Hepatocyte (in vitro differentiated cells): ENCODE data around the gene LARP4B. TPM values are rescaled to one million over a fixed set of nuclear protein-coding genes. Genes with fewer than 3 reads are reported as not detected.

Experiments
- DNase-seq: peaks from one replicate; pipeline ENCODE4 v3.0.0-alpha.2; 2016; ENCODE audit warnings: low spot score
- H2AFZ ChIP-seq: fragments of 200-600 bp; sonication (generic); 2 replicates; pipeline ENCODE4 v1.6.0; 2016; ENCODE audit warnings: antibody characterized with exemption, mild to moderate bottlenecking
- H3K27ac ChIP-seq: fragments of 200-600 bp; sonication (generic); 2 replicates; pipeline ENCODE4 v1.5.1; 2016; ENCODE audit warnings: mild to moderate bottlenecking
- H3K27me3 ChIP-seq: fragments of 200-600 bp; sonication (generic); 2 replicates; pipeline ENCODE4 v1.6.1; 2016
- H3K36me3 ChIP-seq: fragments of 200-600 bp; sonication (generic); replicated peaks from 2 replicates; pipeline ENCODE4 v1.5.1; 2016; ENCODE audit warnings: low read depth; ENCODE audit not compliant: insufficient read depth
- H3K4me1 ChIP-seq: fragments of 200-600 bp; sonication (generic); 2 replicates; pipeline ENCODE4 v1.5.1; 2016; ENCODE audit warnings: mild to moderate bottlenecking, moderate library complexity; ENCODE audit not compliant: insufficient read depth
- H3K4me2 ChIP-seq: fragments of 200-600 bp; sonication (generic); 2 replicates; pipeline ENCODE4 v1.6.0; 2016
- H3K4me3 ChIP-seq: fragments of 200-600 bp; sonication (generic); 2 replicates; pipeline ENCODE4 v1.5.1; 2016; ENCODE audit warnings: mild to moderate bottlenecking
- H3K79me2 ChIP-seq: fragments of 200-600 bp; sonication (generic); 2 replicates; pipeline ENCODE4 v1.6.0; 2017; ENCODE audit warnings: mild to moderate bottlenecking
- H3K9me2 ChIP-seq: fragments of 200-600 bp; sonication (generic); replicated peaks from 2 replicates; pipeline ENCODE4 v1.6.0; 2017; ENCODE audit warnings: mild to moderate bottlenecking; ENCODE audit not compliant: insufficient read depth
- H3K9me3 ChIP-seq: fragments of 200-600 bp; sonication (generic); 2 replicates; pipeline ENCODE4 v1.5.1; 2016; ENCODE audit warnings: low read depth, mild to moderate bottlenecking
- H4K20me1 ChIP-seq: fragments of 200-600 bp; sonication (generic); 2 replicates; pipeline ENCODE4 v1.6.0; 2016; ENCODE audit warnings: mild to moderate bottlenecking; ENCODE audit not compliant: insufficient read depth, poor library complexity, severe bottlenecking
- EZH2 ChIP-seq: fragments of 200-600 bp; sonication (generic); IDR thresholded peaks from 2 replicates; pipeline ENCODE4 v1.6.1; 2016; ENCODE audit warnings: antibody characterized with exemption, mild to moderate bottlenecking, borderline replicate concordance
- EZH2phosphoT487 ChIP-seq: fragments of 200-600 bp; sonication (generic); IDR thresholded peaks from one replicate; pipeline ENCODE4 v1.6.1; 2018; ENCODE audit warnings: antibody characterized with exemption, mild to moderate bottlenecking, low read depth, moderate library complexity; ENCODE audit not compliant: unreplicated experiment, severe bottlenecking
- WGBS: methylation state at CpG from one replicate; pipeline ENCODE4 v1.1.6; 2016; ENCODE audit warnings: low lambda C conversion rate; ENCODE audit errors: missing lambda C conversion rate; 5-methylcytosine and 5-hydroxymethylcytosine counted together
- polyA plus RNA-seq: library from polyadenylated mRNA; unstranded; fragments of >200 nt; fragmentation: Nextera tagmentation; extraction: Ambion mirVana; gene quantifications from 2 replicates; pipeline ENCODE4 v1.2.1, GENCODE V29; 2016
- total RNA-seq: library from RNA; depleted of rRNA; stranded (reverse); fragments of >200 nt; gene quantifications from 2 replicates; pipeline ENCODE4 v1.2.3, GENCODE V29; 2014
- TF ChIP-seq, protein P1 (sequence below): fragments of 200-600 bp; sonication (generic); IDR thresholded peaks from 2 replicates; pipeline ENCODE4 v1.5.1; 2016; ENCODE audit warnings: antibody characterized with exemption, mild to moderate bottlenecking; ENCODE audit not compliant: poor library complexity

LARP4B gene
- total and polyA plus RNA-seq, 2 experiments from 2014 or later, result 28.4 to 43.4 TPM

DNA sequence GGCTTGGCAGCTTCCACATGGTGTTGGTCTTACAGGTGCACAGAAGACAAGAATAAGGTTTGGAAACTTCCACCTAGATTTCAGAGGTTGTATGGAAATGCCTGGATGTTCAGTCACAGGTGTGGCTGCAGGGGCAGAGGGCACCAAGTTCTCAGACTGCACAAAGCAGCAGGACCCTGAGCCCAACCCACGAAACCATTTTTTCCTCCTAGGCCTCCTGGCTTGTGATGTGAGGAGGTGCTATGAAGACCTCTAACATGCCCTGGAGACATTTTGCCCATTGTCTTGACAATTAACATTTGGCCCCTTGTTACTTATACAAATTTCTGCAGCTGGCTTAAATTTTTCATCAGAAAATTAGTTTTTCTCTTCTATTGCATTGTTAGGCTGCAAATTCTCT lies 134.3 kb downstream of the LARP4B start:
- DNase-seq, result no peak
- no peak overlapping the region for H3K4me3 ChIP-seq
- H3K4me2 ChIP-seq, result no peak overlapping the region
- no peak overlapping the region for H3K27ac ChIP-seq
- H3K79me2 ChIP-seq, result peaks cover 6% of the 10 kb centered on the region
- WGBS, result 100% methylated on average over 1 of the region's 1 CpG
- no peak overlapping the region for H2AFZ ChIP-seq
- H4K20me1 ChIP-seq, result no peaks in the 10 kb centered on the region
- H3K4me1 ChIP-seq, result no peaks in the 10 kb centered on the region
- H3K9me3 ChIP-seq, result no peaks in the 10 kb centered on the region
- TF ChIP-seq, protein P1, sequence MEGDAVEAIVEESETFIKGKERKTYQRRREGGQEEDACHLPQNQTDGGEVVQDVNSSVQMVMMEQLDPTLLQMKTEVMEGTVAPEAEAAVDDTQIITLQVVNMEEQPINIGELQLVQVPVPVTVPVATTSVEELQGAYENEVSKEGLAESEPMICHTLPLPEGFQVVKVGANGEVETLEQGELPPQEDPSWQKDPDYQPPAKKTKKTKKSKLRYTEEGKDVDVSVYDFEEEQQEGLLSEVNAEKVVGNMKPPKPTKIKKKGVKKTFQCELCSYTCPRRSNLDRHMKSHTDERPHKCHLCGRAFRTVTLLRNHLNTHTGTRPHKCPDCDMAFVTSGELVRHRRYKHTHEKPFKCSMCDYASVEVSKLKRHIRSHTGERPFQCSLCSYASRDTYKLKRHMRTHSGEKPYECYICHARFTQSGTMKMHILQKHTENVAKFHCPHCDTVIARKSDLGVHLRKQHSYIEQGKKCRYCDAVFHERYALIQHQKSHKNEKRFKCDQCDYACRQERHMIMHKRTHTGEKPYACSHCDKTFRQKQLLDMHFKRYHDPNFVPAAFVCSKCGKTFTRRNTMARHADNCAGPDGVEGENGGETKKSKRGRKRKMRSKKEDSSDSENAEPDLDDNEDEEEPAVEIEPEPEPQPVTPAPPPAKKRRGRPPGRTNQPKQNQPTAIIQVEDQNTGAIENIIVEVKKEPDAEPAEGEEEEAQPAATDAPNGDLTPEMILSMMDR, result no peak
- TF ChIP-seq EZH2phosphoT487, result no peak
- no peak for TF ChIP-seq EZH2
- H3K27me3 ChIP-seq, result no peaks in the 10 kb centered on the region
- H3K9me2 ChIP-seq, result no peaks in the 10 kb centered on the region
- no peaks in the 10 kb centered on the region for H3K36me3 ChIP-seq

DNA sequence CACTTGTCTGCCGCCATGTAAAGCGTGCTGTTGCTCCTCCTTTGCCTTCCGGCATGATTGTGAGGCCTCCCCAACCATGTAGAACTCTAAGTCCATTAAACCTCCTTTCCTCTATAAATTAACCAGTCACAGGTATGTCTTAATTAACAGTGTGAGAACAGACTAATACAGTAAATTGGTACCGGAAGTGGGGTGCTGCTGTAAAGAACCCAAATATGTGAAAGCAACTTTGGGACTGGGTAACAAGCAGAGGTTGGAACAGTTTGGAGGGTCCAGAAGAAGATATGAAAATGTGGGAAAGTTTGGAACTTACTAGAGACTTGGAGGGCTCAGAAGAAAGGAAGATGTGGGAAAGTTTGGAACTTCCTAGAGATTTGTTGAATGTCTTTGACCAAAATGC lies 135.3 kb downstream of the LARP4B start:
- Histone ChIP-seq H4K20me1 (no peaks in the 10 kb centered on the region), H3K4me1 (no peaks in the 10 kb centered on the region)

DNA sequence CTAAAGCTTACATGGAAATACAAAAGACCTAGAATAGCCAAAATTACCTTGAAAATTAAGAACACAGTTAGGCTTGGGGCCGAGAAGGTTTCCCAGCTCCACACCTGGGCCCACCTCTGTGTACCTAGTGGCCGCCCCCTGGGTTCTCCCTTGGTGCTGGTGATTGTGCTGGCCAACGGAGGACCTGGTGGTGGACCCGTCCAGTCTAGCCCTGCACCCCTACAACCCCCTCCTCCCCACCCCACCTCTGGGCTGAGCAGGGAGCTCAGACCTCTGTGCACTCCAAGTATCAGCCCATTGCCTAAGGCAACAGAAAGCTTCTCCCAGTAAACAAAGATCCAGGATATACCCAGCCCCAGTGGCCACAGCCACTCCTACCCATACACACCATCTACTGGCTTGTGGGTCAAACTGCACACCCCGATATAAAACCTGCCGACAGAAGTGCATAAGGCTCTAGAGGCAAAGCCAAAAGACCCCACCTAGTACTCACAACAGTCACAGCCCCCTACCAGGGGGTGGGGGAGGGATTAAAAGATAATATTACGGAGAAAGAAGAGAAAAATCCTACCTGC lies 137.0 kb downstream of the LARP4B start:
- H3K27ac ChIP-seq, result no peak overlapping the region
- no peak for TF ChIP-seq EZH2phosphoT487
- TF ChIP-seq, protein P1, result peak; percentile 9
- H3K79me2 ChIP-seq, result no peaks in the 10 kb centered on the region
- H4K20me1 ChIP-seq, result no peaks in the 10 kb centered on the region
- DNase-seq, result no peak
- no peak overlapping the region for H3K4me2 ChIP-seq
- H3K9me2 ChIP-seq, result no peaks in the 10 kb centered on the region
- 91% methylated on average over 7 of the region's 7 CpGs for whole genome bisulfite sequencing
- no peaks in the 10 kb centered on the region for H3K27me3 ChIP-seq
- no peak overlapping the region for H2AFZ ChIP-seq
- no peak overlapping the region for H3K4me3 ChIP-seq
- H3K4me1 ChIP-seq, result no peaks in the 10 kb centered on the region
- no peaks in the 10 kb centered on the region for H3K9me3 ChIP-seq
- no peaks in the 10 kb centered on the region for H3K36me3 ChIP-seq

More for the DNA sequence above, 135.3 kb downstream of the LARP4B start:
- H3K27me3 ChIP-seq, result no peaks in the 10 kb centered on the region
- no peaks in the 10 kb centered on the region for H3K9me3 ChIP-seq
- no peak overlapping the region for H3K4me2 ChIP-seq
- H3K4me3 ChIP-seq, result no peak overlapping the region
- no peak for TF ChIP-seq EZH2phosphoT487
- no peak for TF ChIP-seq EZH2
- TF ChIP-seq, protein P1, result no peak
- WGBS, result 76% methylated on average over 4 of the region's 4 CpGs
- H3K27ac ChIP-seq, result no peak overlapping the region
- no peak for DNase-seq
- no peaks in the 10 kb centered on the region for H3K9me2 ChIP-seq
- no peak overlapping the region for H2AFZ ChIP-seq
- no peaks in the 10 kb centered on the region for H3K36me3 ChIP-seq
- H3K79me2 ChIP-seq, result peaks cover under 1% of the 10 kb centered on the region

DNA sequence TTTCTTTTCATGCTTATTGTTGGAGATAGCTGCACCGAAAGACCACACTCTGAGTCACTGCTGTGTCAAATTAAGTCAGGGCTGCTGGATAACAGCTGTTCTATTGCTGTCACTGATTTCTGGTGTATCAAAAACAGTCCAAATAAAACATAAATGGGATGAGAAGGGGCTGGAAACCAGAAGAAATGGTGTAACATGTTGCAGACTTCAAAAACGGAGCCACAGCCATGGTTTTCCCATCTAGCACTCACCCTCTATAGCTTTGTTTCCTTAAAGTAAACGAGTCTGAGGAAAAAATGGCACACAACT lies 138.8 kb downstream of the LARP4B start:
- H3K4me2 ChIP-seq, result no peak overlapping the region
- H3K9me3 ChIP-seq, result no peaks in the 10 kb centered on the region
- H3K27me3 ChIP-seq, result no peaks in the 10 kb centered on the region
- no peaks in the 10 kb centered on the region for H4K20me1 ChIP-seq
- no peaks in the 10 kb centered on the region for H3K36me3 ChIP-seq
- no peaks in the 10 kb centered on the region for H3K9me2 ChIP-seq
- DNase-seq, result no peak
- no peak overlapping the region for H2AFZ ChIP-seq
- H3K4me3 ChIP-seq, result no peak overlapping the region
- WGBS, result 62% methylated on average over 3 of the region's 3 CpGs
- no peaks in the 10 kb centered on the region for H3K4me1 ChIP-seq
- TF ChIP-seq EZH2phosphoT487 (no peak), EZH2 (no peak)
- TF ChIP-seq, protein P1, result no peak
- peak overlapping the region; percentile 11 for H3K27ac ChIP-seq
- H3K79me2 ChIP-seq, result no peaks in the 10 kb centered on the region
